Nephron (organoid): Measurements from ENCODE around the gene TKTL1.

Experiments
- H3K27ac Mint-ChIP-seq, 3 experiments: 2 replicates each; pipeline ENCODE4 v1.8.0; 2020; ENCODE audit warnings: mixed read lengths in 3 of 3, mild to moderate bottlenecking in 2 of 3, moderate library complexity in 1 of 3
- H3K27me3 Mint-ChIP-seq: 2 replicates; pipeline ENCODE4 v1.8.0; 2021; ENCODE audit warnings: low read depth, mild to moderate bottlenecking, moderate library complexity, mixed read lengths
- H3K36me3 Mint-ChIP-seq: 2 replicates; pipeline ENCODE4 v1.8.0; 2020; ENCODE audit warnings: low read depth, mixed read lengths
- H3K4me1 Mint-ChIP-seq: 2 replicates; pipeline ENCODE4 v1.8.0; 2020; ENCODE audit warnings: mixed read lengths
- H3K4me3 Mint-ChIP-seq, 3 experiments: 2 replicates each; pipeline ENCODE4 v1.8.0; 2020; ENCODE audit warnings: mild to moderate bottlenecking in 3 of 3, mixed read lengths in 3 of 3, moderate library complexity in 2 of 3
- H3K9me3 Mint-ChIP-seq: 2 replicates; pipeline ENCODE4 v1.8.0; 2020; ENCODE audit warnings: mixed read lengths
- TF ChIP-seq, protein P1 (sequence below), 3 experiments: fragments of 200-600 bp; sonication (generic); IDR thresholded peaks; one replicate each; pipeline ENCODE4 v1.5.0; 2021; ENCODE audit warnings: antibody characterized with exemption in 3 of 3; ENCODE audit not compliant: unreplicated experiment in 3 of 3

Gene TKTL1

DNA sequence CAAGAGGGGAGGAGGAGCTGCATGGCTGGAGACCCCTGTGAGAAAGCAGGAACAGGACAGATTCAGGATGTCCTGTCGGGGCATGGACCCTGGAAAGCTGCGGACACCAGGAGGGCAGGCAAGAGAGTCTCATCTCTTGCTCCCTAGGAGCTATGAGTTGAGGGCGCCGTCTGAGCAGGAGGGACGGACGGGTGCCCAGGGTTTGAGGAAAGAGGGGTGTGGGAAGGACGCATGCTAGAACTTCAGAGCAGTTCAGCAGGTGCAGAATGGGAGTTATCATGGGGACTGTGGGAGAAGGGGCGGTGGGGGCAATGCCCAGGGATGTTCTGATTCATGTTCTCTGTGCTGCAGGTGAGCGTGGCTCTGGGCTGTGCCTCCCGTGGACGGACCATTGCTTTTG, 24.8 kb downstream of the TKTL1 start:
- H3K4me1 Mint-ChIP-seq = peaks cover 22% of the 10 kb centered on the region
- H3K9me3 Mint-ChIP-seq = peaks cover 19% of the 10 kb centered on the region
- no peaks in the 10 kb centered on the region for H3K36me3 Mint-ChIP-seq
- H3K4me3 Mint-ChIP-seq = no peak overlapping the region
- peaks cover 14% of the 10 kb centered on the region for H3K27me3 Mint-ChIP-seq
- TF ChIP-seq, protein P1, sequence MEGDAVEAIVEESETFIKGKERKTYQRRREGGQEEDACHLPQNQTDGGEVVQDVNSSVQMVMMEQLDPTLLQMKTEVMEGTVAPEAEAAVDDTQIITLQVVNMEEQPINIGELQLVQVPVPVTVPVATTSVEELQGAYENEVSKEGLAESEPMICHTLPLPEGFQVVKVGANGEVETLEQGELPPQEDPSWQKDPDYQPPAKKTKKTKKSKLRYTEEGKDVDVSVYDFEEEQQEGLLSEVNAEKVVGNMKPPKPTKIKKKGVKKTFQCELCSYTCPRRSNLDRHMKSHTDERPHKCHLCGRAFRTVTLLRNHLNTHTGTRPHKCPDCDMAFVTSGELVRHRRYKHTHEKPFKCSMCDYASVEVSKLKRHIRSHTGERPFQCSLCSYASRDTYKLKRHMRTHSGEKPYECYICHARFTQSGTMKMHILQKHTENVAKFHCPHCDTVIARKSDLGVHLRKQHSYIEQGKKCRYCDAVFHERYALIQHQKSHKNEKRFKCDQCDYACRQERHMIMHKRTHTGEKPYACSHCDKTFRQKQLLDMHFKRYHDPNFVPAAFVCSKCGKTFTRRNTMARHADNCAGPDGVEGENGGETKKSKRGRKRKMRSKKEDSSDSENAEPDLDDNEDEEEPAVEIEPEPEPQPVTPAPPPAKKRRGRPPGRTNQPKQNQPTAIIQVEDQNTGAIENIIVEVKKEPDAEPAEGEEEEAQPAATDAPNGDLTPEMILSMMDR (IDR thresholded peaks at IDR 0.05; ENCODE audit: unreplicated experiment in 3 of 3) = no peak
- H3K27ac Mint-ChIP-seq = no peak overlapping the region

DNA sequence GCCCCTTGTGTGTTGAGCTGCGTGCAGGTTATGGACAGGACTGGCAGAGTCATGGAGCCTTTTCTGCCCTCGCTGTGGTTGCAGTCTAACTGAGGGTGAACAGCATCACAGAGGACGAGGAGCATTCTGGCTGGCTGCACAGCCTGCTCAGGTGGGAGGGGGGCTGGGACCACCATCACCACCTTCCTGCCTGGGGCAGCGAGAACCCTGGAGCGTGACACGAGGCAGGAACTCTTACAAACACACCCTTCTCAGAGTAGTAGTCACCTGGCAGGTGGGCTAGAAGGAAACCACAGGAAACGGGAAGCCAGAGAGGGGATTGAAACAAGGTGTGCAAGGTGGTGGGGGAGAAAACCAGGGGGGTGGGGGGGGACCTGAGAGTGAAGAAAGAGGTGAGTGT, 25.6 kb downstream of the TKTL1 start:
- no peak overlapping the region for H3K4me3 Mint-ChIP-seq
- H3K9me3 Mint-ChIP-seq = peaks cover 19% of the 10 kb centered on the region
- H3K4me1 Mint-ChIP-seq = peaks cover 30% of the 10 kb centered on the region
- no peaks in the 10 kb centered on the region for H3K36me3 Mint-ChIP-seq
- H3K27me3 Mint-ChIP-seq = peaks cover 14% of the 10 kb centered on the region
- TF ChIP-seq, protein P1 (IDR thresholded peaks at IDR 0.05; ENCODE audit: unreplicated experiment in 3 of 3) = no peak
- no peak overlapping the region for H3K27ac Mint-ChIP-seq

DNA sequence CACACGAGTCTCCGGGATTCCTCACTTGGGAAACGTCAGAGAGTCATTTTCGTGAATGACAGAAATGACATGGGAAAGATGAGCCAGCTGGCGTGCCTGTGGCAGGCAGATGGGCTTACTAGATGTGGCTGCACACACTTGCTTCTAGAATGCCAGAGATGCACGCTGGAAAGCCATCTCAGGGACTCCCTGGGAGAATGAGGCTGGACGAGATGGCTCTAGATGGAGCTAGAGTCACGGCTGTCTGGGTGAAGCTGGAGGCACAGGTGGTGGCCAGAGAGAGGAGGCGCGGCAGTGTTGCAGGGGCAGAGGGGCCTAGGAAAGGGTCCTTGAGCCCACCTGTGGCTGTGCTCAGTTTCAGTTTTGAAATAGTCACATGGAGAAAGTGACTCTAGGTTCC, 26.0 kb downstream of the TKTL1 start:
- Mint-ChIP-seq H3K36me3 (no peaks in the 10 kb centered on the region), H3K4me3 (no peak overlapping the region), H3K4me1 (peaks cover 34% of the 10 kb centered on the region), H3K27ac (peak overlapping the region in 1 of 3 experiments; percentile 4), H3K9me3 (peaks cover 19% of the 10 kb centered on the region), H3K27me3 (peaks cover 14% of the 10 kb centered on the region)
- TF ChIP-seq, protein P1 (IDR thresholded peaks at IDR 0.05; ENCODE audit: unreplicated experiment in 3 of 3) = no peak

DNA sequence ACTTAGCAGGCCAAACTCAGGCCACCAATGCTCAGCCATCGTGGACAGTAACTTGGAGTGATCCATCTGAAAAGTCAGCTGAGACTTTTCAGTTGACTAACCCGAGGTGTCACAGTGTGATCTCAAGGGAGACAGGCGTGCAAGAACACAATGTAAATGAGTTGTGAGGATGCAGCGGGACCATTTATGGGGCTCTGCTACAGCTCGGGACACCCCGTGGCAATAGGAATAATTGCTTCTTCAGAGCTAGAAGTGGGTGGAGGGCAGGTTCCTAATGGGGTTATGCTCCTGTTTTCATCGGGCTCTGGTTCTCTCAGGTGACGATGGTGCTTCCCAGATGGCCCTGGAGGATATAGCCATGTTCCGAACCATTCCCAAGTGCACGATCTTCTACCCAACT, 27.3 kb downstream of the TKTL1 start:
- Mint-ChIP-seq H3K4me1 (peaks cover 42% of the 10 kb centered on the region), H3K27me3 (peaks cover 9% of the 10 kb centered on the region), H3K9me3 (peaks cover 16% of the 10 kb centered on the region), H3K4me3 (no peak overlapping the region), H3K36me3 (no peaks in the 10 kb centered on the region), H3K27ac (no peak overlapping the region)
- TF ChIP-seq, protein P1 (IDR thresholded peaks at IDR 0.05; ENCODE audit: unreplicated experiment in 3 of 3) = no peak

DNA sequence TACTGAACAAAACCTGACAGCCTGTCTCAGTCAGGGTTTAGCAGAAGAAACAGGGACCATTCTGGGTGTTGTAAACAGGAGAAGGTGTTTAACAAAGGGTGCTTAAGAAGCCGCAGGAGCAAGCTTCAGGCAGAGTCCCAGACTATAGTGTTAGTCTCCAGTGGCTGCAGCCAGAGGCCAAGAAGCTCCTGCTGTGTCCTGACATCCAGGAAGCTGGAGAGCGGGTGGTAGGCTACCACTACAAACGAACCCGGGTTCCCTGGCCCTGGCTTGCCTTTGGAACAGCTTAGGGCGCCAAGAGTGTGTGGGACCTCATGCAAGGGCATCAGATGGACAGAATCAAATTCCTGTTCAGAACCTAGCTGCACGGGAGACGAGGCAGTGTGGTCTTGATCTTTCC, 27.9 kb downstream of the TKTL1 start:
- no peak overlapping the region for H3K4me3 Mint-ChIP-seq
- H3K36me3 Mint-ChIP-seq = no peaks in the 10 kb centered on the region
- H3K27me3 Mint-ChIP-seq = peaks cover 9% of the 10 kb centered on the region
- peaks cover 43% of the 10 kb centered on the region for H3K4me1 Mint-ChIP-seq
- H3K9me3 Mint-ChIP-seq = peaks cover 17% of the 10 kb centered on the region
- H3K27ac Mint-ChIP-seq = no peak overlapping the region
- TF ChIP-seq, protein P1 (IDR thresholded peaks at IDR 0.05; ENCODE audit: unreplicated experiment in 3 of 3) = no peak

DNA sequence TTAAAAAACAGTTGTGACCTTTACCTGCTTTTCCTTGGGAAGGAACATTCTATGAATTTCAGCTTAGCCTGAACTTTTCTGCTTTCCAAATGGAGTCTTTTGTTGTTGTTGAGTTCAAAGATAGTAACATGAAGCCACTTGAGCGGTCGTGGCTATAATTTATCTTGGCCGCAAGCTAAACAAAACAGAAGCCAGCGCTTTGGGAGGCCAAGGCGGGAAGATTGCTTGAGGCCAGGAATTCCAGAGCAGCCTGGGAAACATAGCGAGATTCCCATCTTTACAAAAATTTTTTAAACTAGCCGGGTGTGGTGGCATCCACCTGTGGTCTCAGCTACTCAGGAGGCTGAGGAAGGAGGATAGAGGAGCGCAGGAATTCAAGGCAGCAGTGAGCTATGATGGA, 29.9 kb downstream of the TKTL1 start:
- TF ChIP-seq, protein P1 (IDR thresholded peaks at IDR 0.05; ENCODE audit: unreplicated experiment in 3 of 3) = no peak
- no peaks in the 10 kb centered on the region for H3K36me3 Mint-ChIP-seq
- H3K27me3 Mint-ChIP-seq = peaks cover 9% of the 10 kb centered on the region
- peak overlapping the region; percentile 85 to 94 (median 93) for H3K27ac Mint-ChIP-seq
- peak overlapping the region in 2 of 3 experiments; percentile 21 to 46 for H3K4me3 Mint-ChIP-seq
- peaks cover 9% of the 10 kb centered on the region for H3K9me3 Mint-ChIP-seq
- peaks cover 52% of the 10 kb centered on the region for H3K4me1 Mint-ChIP-seq
